Activated naive CD8-positive, alpha-beta T cell treated with anti-CD3 and anti-CD28 coated beads, Interleukin-2, amount 10 ng/mL, durations not matched to agents 7 days and 5 days (primary cell): ENCODE data around the gene GLI3. TPM values are rescaled to one million over a fixed set of nuclear protein-coding genes. Genes with fewer than 3 reads are reported as not detected.

Experiments used
- ATAC-seq: fragments of 150-1000 bp; cut with Tn5 transposase; one replicate; pipeline ENCODE4 v1.10.0; 2021; ENCODE audit warnings: low read depth, moderate library complexity
- POLR2A ChIA-PET: fragments of 350-600 bp; sonication (Branson Sonifier 250); formaldehyde crosslinking; loops from one replicate; lab custom pipeline; 2021; ENCODE audit warnings: antibody characterized with exemption; lab: Charles Lee
- DNase-seq: peaks from one replicate; pipeline ENCODE4 v3.0.0; 2021
- H3K27ac Mint-ChIP-seq: one replicate; pipeline ENCODE4 v1.8.0; 2022; ENCODE audit warnings: mild to moderate bottlenecking, mixed read lengths
- H3K27me3 Mint-ChIP-seq: one replicate; pipeline ENCODE4 v1.8.0; 2022; ENCODE audit warnings: mild to moderate bottlenecking, moderate library complexity, mixed read lengths
- H3K36me3 Mint-ChIP-seq: one replicate; pipeline ENCODE4 v1.8.0; 2021; ENCODE audit warnings: mild to moderate bottlenecking, mixed read lengths
- H3K4me1 Mint-ChIP-seq: one replicate; pipeline ENCODE4 v1.8.0; 2021; ENCODE audit warnings: mixed read lengths
- H3K4me3 Mint-ChIP-seq: one replicate; pipeline ENCODE4 v1.8.0; 2022; ENCODE audit warnings: mild to moderate bottlenecking, moderate library complexity, mixed read lengths
- H3K9me3 Mint-ChIP-seq: one replicate; pipeline ENCODE4 v1.8.0; 2021; ENCODE audit warnings: mixed read lengths
- total RNA-seq, 2 experiments: library from RNA; stranded (reverse); gene quantifications; one replicate each; pipeline ENCODE4 v1.2.3, GENCODE V29; 2021

Gene GLI3
- total RNA-seq, 2 experiments from 2014 or later: 0.75 to 1.3 TPM

GRCh38 chr7:42093349-42093905 lies 143.6 kb downstream of the GLI3 start:
- Mint-ChIP-seq H3K27me3 (no peaks in the 10 kb centered on the region), H3K4me3 (no peak overlapping the region), H3K27ac (no peak overlapping the region), H3K4me1 (no peaks in the 10 kb centered on the region), H3K9me3 (no peaks in the 10 kb centered on the region), H3K36me3 (no peaks in the 10 kb centered on the region)
- no peak for ATAC-seq
- POLR2A ChIA-PET: no interaction called here
- DNase-seq: no peak

- no peak for ATAC-seq
- no peak for DNase-seq
- POLR2A ChIA-PET: no interaction called here
- H3K4me3 Mint-ChIP-seq: no peak overlapping the region
- H3K4me1 Mint-ChIP-seq: no peaks in the 10 kb centered on the region
- no peak overlapping the region for H3K27ac Mint-ChIP-seq
- no peaks in the 10 kb centered on the region for H3K9me3 Mint-ChIP-seq
- no peaks in the 10 kb centered on the region for H3K27me3 Mint-ChIP-seq
- no peaks in the 10 kb centered on the region for H3K36me3 Mint-ChIP-seq
Observed at GRCh38 chr7:42091461-42092291, 145.3 kb downstream of the GLI3 start.

GRCh38 chr7:42090806-42091205 lies 146.2 kb downstream of the GLI3 start:
- ATAC-seq (no peak), DNase-seq (no peak)
- no peak overlapping the region for H3K4me3 Mint-ChIP-seq
- H3K27me3 Mint-ChIP-seq: no peaks in the 10 kb centered on the region
- H3K27ac Mint-ChIP-seq: no peak overlapping the region
- no peaks in the 10 kb centered on the region for H3K4me1 Mint-ChIP-seq
- no peaks in the 10 kb centered on the region for H3K36me3 Mint-ChIP-seq
- H3K9me3 Mint-ChIP-seq: no peaks in the 10 kb centered on the region
- POLR2A ChIA-PET: no interaction called here

GRCh38 chr7:42090056-42090455 lies 147.0 kb downstream of the GLI3 start:
- H3K4me1 Mint-ChIP-seq: no peaks in the 10 kb centered on the region
- DNase-seq (no peak), ATAC-seq (no peak)
- H3K9me3 Mint-ChIP-seq: no peaks in the 10 kb centered on the region
- H3K27me3 Mint-ChIP-seq: no peaks in the 10 kb centered on the region
- POLR2A ChIA-PET: no interaction called here
- H3K36me3 Mint-ChIP-seq: no peaks in the 10 kb centered on the region
- H3K4me3 Mint-ChIP-seq: no peak overlapping the region
- H3K27ac Mint-ChIP-seq: no peak overlapping the region

GRCh38 chr7:42087616-42088015 lies 149.4 kb downstream of the GLI3 start:
- Mint-ChIP-seq H3K4me3 (no peak overlapping the region), H3K9me3 (no peaks in the 10 kb centered on the region), H3K27me3 (no peaks in the 10 kb centered on the region), H3K36me3 (no peaks in the 10 kb centered on the region), H3K27ac (no peak overlapping the region), H3K4me1 (no peaks in the 10 kb centered on the region)
- no peak for DNase-seq
- POLR2A ChIA-PET: no interaction called here
- no peak for ATAC-seq

GRCh38 chr7:42085531-42085930 lies 151.5 kb downstream of the GLI3 start:
- H3K4me1 Mint-ChIP-seq: no peaks in the 10 kb centered on the region
- H3K27ac Mint-ChIP-seq: no peak overlapping the region
- POLR2A ChIA-PET: no interaction called here
- no peaks in the 10 kb centered on the region for H3K9me3 Mint-ChIP-seq
- peaks cover 4% of the 10 kb centered on the region for H3K27me3 Mint-ChIP-seq
- DNase-seq: no peak
- no peak for ATAC-seq
- H3K36me3 Mint-ChIP-seq: no peaks in the 10 kb centered on the region
- no peak overlapping the region for H3K4me3 Mint-ChIP-seq

- no peaks in the 10 kb centered on the region for H3K9me3 Mint-ChIP-seq
- H3K4me1 Mint-ChIP-seq: no peaks in the 10 kb centered on the region
- H3K27me3 Mint-ChIP-seq: peaks cover 4% of the 10 kb centered on the region
- POLR2A ChIA-PET: no interaction called here
- no peak overlapping the region for H3K4me3 Mint-ChIP-seq
- H3K27ac Mint-ChIP-seq: no peak overlapping the region
- ATAC-seq: no peak
- DNase-seq: no peak
- H3K36me3 Mint-ChIP-seq: no peaks in the 10 kb centered on the region
Observed at GRCh38 chr7:42084263-42084662, 152.7 kb downstream of the GLI3 start.

GRCh38 chr7:42083284-42083683 lies 153.7 kb downstream of the GLI3 start:
- Mint-ChIP-seq H3K4me3 (no peak overlapping the region), H3K27me3 (peaks cover 4% of the 10 kb centered on the region), H3K36me3 (no peaks in the 10 kb centered on the region), H3K27ac (no peak overlapping the region), H3K9me3 (no peaks in the 10 kb centered on the region), H3K4me1 (no peaks in the 10 kb centered on the region)
- DNase-seq (no peak), ATAC-seq (no peak)
- POLR2A ChIA-PET: no interaction called here

GRCh38 chr7:42082144-42082543 lies 154.9 kb downstream of the GLI3 start:
- ATAC-seq (no peak), DNase-seq (no peak)
- Mint-ChIP-seq H3K9me3 (no peaks in the 10 kb centered on the region), H3K27me3 (peaks cover 4% of the 10 kb centered on the region), H3K27ac (no peak overlapping the region), H3K4me1 (no peaks in the 10 kb centered on the region), H3K36me3 (no peaks in the 10 kb centered on the region), H3K4me3 (no peak overlapping the region)
- POLR2A ChIA-PET: no interaction called here

- no peak for ATAC-seq
- H3K9me3 Mint-ChIP-seq: no peaks in the 10 kb centered on the region
- POLR2A ChIA-PET: no interaction called here
Observed at GRCh38 chr7:42081671-42082070, 155.3 kb downstream of the GLI3 start.

GRCh38 chr7:42080841-42081586 lies 156.0 kb downstream of the GLI3 start:
- Mint-ChIP-seq H3K4me3 (no peak overlapping the region), H3K36me3 (no peaks in the 10 kb centered on the region), H3K9me3 (no peaks in the 10 kb centered on the region), H3K4me1 (no peaks in the 10 kb centered on the region), H3K27me3 (peaks cover 4% of the 10 kb centered on the region), H3K27ac (no peak overlapping the region)
- POLR2A ChIA-PET: no interaction called here
- no peak for ATAC-seq
- no peak for DNase-seq

More at GRCh38 chr7:42081671-42082070, 155.3 kb downstream of the GLI3 start:
- Mint-ChIP-seq H3K4me3 (no peak overlapping the region), H3K36me3 (no peaks in the 10 kb centered on the region), H3K27me3 (peaks cover 4% of the 10 kb centered on the region), H3K27ac (no peak overlapping the region), H3K4me1 (no peaks in the 10 kb centered on the region)
- DNase-seq: no peak

GRCh38 chr7:42077271-42078135 lies 159.5 kb downstream of the GLI3 start:
- no peak for ATAC-seq
- peaks cover 4% of the 10 kb centered on the region for H3K27me3 Mint-ChIP-seq
- no peak overlapping the region for H3K4me3 Mint-ChIP-seq
- POLR2A ChIA-PET: no interaction called here
- no peaks in the 10 kb centered on the region for H3K9me3 Mint-ChIP-seq
- H3K36me3 Mint-ChIP-seq: no peaks in the 10 kb centered on the region
- no peaks in the 10 kb centered on the region for H3K4me1 Mint-ChIP-seq
- no peak for DNase-seq
- no peak overlapping the region for H3K27ac Mint-ChIP-seq

- ATAC-seq (no peak), DNase-seq (no peak)
- Mint-ChIP-seq H3K36me3 (no peaks in the 10 kb centered on the region), H3K27ac (no peak overlapping the region), H3K4me1 (no peaks in the 10 kb centered on the region), H3K4me3 (no peak overlapping the region), H3K9me3 (no peaks in the 10 kb centered on the region), H3K27me3 (peaks cover 4% of the 10 kb centered on the region)
- POLR2A ChIA-PET: no interaction called here
Observed at GRCh38 chr7:42076870-42077269, 160.1 kb downstream of the GLI3 start.
